PC-3 (cell line): ENCODE data around the gene RNF130. TPM values are rescaled to one million over a fixed set of nuclear protein-coding genes. Genes with fewer than 3 reads are reported as not detected.

Experiments used
- ATAC-seq: fragments of 200-7000 bp; cut with Tn5 transposase; 2 replicates; pipeline ENCODE4 v1.9.1; 2020; ENCODE audit warnings: mild to moderate bottlenecking, moderate library complexity
- BruUV-seq: library from RNA; stranded (reverse); fragments of 400-500 nt; replicated peaks from 2 replicates; lab custom pipeline; 2021; lab: Mats Ljungman, UMichigan
- CTCF ChIA-PET: fragments of 300-600 bp; sonication (Branson Sonifier 250); formaldehyde crosslinking; loops from one replicate; lab custom pipeline; 2022; ENCODE audit warnings: antibody characterized with exemption; lab: Charles Lee
- POLR2A ChIA-PET: fragments of 300-600 bp; sonication (Branson Sonifier 250); formaldehyde crosslinking; loops from one replicate; lab custom pipeline; 2022; ENCODE audit warnings: antibody characterized with exemption; ENCODE audit not compliant: unreplicated experiment; lab: Charles Lee
- DNase-seq: peaks from one replicate; pipeline ENCODE4 v3.0.0-alpha.2; 2015
- H2AFZ ChIP-seq: fragments of 300-600 bp; sonication (generic); 2 replicates; pipeline ENCODE4 v1.6.0; 2016; ENCODE audit warnings: antibody characterized with exemption, low read length
- H3F3A ChIP-seq: fragments of 300-600 bp; sonication (generic); one replicate; pipeline ENCODE4 v1.6.0; 2017; ENCODE audit warnings: antibody characterized with exemption, low read length, control low read depth, mild to moderate bottlenecking; ENCODE audit not compliant: unreplicated experiment
- H3K27ac ChIP-seq: fragments of 300-600 bp; sonication (generic); 2 replicates; pipeline ENCODE4 v1.5.1; 2016; ENCODE audit warnings: mild to moderate bottlenecking, low read length
- H3K27me3 ChIP-seq: fragments of 300-600 bp; sonication (generic); 2 replicates; pipeline ENCODE4 v1.6.1; 2016; ENCODE audit warnings: low read length, mixed read lengths
- H3K36me3 ChIP-seq: fragments of 300-600 bp; sonication (generic); 2 replicates; pipeline ENCODE4 v1.6.1; 2016; ENCODE audit warnings: low read depth, mixed run types, low read length, mixed read lengths
- H3K4me1 ChIP-seq: fragments of 300-600 bp; sonication (generic); 2 replicates; pipeline ENCODE4 v1.5.1; 2016; ENCODE audit warnings: low read length; ENCODE audit not compliant: insufficient read depth
- H3K4me2 ChIP-seq: fragments of 300-600 bp; sonication (generic); 2 replicates; pipeline ENCODE4 v1.6.0; 2016; ENCODE audit warnings: low read length
- H3K4me3 ChIP-seq: fragments of 300-600 bp; sonication (generic); 2 replicates; pipeline ENCODE4 v1.5.1; 2016; ENCODE audit warnings: mild to moderate bottlenecking, low read length, mixed read lengths
- H3K79me2 ChIP-seq: fragments of 300-600 bp; sonication (generic); 2 replicates; pipeline ENCODE4 v1.6.1; 2017; ENCODE audit warnings: low read length, mixed read lengths
- H3K9ac ChIP-seq: fragments of 300-600 bp; sonication (generic); 2 replicates; pipeline ENCODE4 v1.6.0; 2016; ENCODE audit warnings: mild to moderate bottlenecking, low read length
- H3K9me2 ChIP-seq: fragments of 300-600 bp; sonication (generic); replicated peaks from 2 replicates; pipeline ENCODE4 v1.6.1; 2016; ENCODE audit warnings: mixed run types, low read length, mixed read lengths
- H3K9me3 ChIP-seq: fragments of 300-600 bp; sonication (generic); 2 replicates; pipeline ENCODE4 v1.6.1; 2016; ENCODE audit warnings: low read length, mixed read lengths
- H4K20me1 ChIP-seq: fragments of 300-600 bp; sonication (generic); 2 replicates; pipeline ENCODE4 v1.6.1; 2016; ENCODE audit warnings: low read length, mixed read lengths
- EZH2 ChIP-seq: fragments of 300-600 bp; sonication (generic); IDR thresholded peaks from one replicate; pipeline ENCODE4 v1.6.1; 2017; ENCODE audit warnings: antibody characterized with exemption, mild to moderate bottlenecking, low read length; ENCODE audit not compliant: unreplicated experiment
- EZH2phosphoT487 ChIP-seq: fragments of 300-600 bp; sonication (generic); IDR thresholded peaks from 2 replicates; pipeline ENCODE4 v1.6.1; 2018; ENCODE audit warnings: mild to moderate bottlenecking, antibody characterized with exemption, low read length, borderline replicate concordance
- intact Hi-C: fragments of 100-400 bp; cut with micrococcal nuclease; formaldehyde crosslinking; loops from 2 replicates; pipeline ENCODE4 v1.9.0; 2023
- total RNA-seq: library from RNA; depleted of rRNA; stranded (reverse); fragments of >200 nt; gene quantifications from 2 replicates; pipeline ENCODE4 v1.2.3, GENCODE V29; 2014
- TF ChIP-seq, protein P1 (sequence below): fragments of 300-600 bp; sonication (generic); conservative IDR thresholded peaks from 2 replicates; pipeline ENCODE4 v1.5.1; 2017; ENCODE audit warnings: antibody characterized with exemption, low read depth, mild to moderate bottlenecking, low read length

Gene RNF130
- total RNA-seq, 1 experiment from 2014 or later: 31.2 TPM

DNA sequence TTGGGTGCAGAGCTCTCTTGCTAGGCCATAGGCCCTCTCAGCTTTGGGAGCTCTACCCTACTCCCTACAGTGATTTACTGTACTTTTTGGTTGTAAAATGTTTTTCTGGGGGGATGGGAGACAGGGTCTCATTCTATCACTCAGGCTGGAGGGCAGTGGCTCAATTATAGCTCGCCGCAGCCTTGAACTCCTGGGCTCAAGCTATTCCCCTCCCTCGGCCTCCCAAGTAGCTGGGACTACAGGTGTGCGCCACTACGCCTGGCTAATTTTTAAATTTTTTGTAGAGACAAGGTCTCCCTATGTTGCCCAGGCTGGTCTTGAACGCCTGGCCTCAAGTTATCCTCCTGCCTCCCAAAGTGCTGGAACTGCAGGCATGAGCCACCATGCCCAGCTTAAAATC is 21.7 kb upstream of the RNF130 start:
- no peaks in the 10 kb centered on the region for H3K36me3 ChIP-seq
- ChIA-PET CTCF (no interaction called here), POLR2A (interaction anchor here (0.7 kb wide), 1 partner anchor 33 kb away, joined by 4 read pairs; no protein-coding TSS in a partner anchor)
- H3K79me2 ChIP-seq: no peaks in the 10 kb centered on the region
- no peak overlapping the region for H3K4me3 ChIP-seq
- H3K27ac ChIP-seq: no peak overlapping the region
- H3K9me3 ChIP-seq: no peaks in the 10 kb centered on the region
- H4K20me1 ChIP-seq: no peaks in the 10 kb centered on the region
- H3F3A ChIP-seq: no peaks in the 10 kb centered on the region
- no peaks in the 10 kb centered on the region for H3K4me1 ChIP-seq
- no peak overlapping the region for H3K9ac ChIP-seq
- H3K4me2 ChIP-seq: no peak overlapping the region
- ATAC-seq: no peak
- DNase-seq: no peak
- intact Hi-C loops: loop anchor here (5.0 kb wide), 1 partner anchor 186 kb away; the partner anchor contains the start of gene TBC1D9B
- no peaks in the 10 kb centered on the region for H3K27me3 ChIP-seq
- H2AFZ ChIP-seq: no peak overlapping the region
- H3K9me2 ChIP-seq: no peaks in the 10 kb centered on the region
- BruUV-seq: no TSS peak
- TF ChIP-seq EZH2phosphoT487 (no peak), EZH2 (no peak)
- TF ChIP-seq, protein P1, sequence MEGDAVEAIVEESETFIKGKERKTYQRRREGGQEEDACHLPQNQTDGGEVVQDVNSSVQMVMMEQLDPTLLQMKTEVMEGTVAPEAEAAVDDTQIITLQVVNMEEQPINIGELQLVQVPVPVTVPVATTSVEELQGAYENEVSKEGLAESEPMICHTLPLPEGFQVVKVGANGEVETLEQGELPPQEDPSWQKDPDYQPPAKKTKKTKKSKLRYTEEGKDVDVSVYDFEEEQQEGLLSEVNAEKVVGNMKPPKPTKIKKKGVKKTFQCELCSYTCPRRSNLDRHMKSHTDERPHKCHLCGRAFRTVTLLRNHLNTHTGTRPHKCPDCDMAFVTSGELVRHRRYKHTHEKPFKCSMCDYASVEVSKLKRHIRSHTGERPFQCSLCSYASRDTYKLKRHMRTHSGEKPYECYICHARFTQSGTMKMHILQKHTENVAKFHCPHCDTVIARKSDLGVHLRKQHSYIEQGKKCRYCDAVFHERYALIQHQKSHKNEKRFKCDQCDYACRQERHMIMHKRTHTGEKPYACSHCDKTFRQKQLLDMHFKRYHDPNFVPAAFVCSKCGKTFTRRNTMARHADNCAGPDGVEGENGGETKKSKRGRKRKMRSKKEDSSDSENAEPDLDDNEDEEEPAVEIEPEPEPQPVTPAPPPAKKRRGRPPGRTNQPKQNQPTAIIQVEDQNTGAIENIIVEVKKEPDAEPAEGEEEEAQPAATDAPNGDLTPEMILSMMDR: no peak

DNA sequence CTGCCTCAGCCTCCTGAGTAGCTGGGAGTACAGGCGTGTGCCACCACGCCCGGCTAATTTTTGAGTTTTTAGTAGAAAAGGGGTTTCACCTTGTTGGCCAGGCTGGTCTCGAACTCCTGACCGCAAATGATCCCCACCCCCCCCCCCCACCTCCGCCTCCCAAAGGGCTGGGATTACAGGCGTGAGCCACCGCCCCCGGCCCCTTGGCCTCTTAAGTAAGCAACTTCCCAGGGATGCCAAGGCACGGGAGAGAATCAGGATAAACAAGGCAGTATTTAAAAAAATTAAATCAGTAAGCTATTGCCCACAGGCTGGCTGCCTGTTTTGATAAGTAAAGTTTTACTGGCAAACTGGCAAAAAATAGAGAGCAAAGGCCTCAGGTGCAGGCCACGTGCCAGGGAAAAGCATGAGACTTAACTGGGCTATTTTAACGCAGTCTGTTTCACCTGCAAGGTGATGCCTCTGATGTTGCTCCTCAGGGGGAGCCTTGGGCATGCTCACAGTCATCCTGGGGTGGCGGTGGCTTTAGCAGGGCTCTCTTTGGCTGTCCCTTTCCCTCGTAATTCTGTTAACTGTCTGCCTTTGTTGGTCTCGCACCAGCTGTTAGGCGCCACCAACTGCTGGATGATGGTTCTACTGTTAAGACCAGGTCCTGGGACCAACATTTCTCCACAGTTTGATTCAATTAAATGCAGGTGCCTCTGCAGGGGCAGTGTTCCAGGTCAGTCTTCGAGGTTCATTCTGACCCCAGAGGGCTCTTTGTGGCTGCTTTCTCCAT is 19.4 kb upstream of the RNF130 start:
- Histone ChIP-seq H3K79me2 (no peaks in the 10 kb centered on the region), H3K9me2 (no peaks in the 10 kb centered on the region), H3K4me3 (peak overlapping the region; percentile 38; the same call in 1 of the 2 replicates), H3K36me3 (no peaks in the 10 kb centered on the region), H3K4me1 (no peaks in the 10 kb centered on the region), H3K27me3 (no peaks in the 10 kb centered on the region), H3F3A (no peaks in the 10 kb centered on the region), H3K9ac (no peak overlapping the region), H2AFZ (peak overlapping the region; percentile 80; the same call in 1 of the 2 replicates), H3K27ac (no peak overlapping the region), H4K20me1 (no peaks in the 10 kb centered on the region), H3K4me2 (peak overlapping the region; percentile 64), H3K9me3 (no peaks in the 10 kb centered on the region)
- TF ChIP-seq EZH2: no peak
- TF ChIP-seq, protein P1: peak; percentile 52
- ATAC-seq (peak; percentile 92), DNase-seq (peak; percentile 54)
- intact Hi-C loops: loop anchor here (1.0 to 5.0 kb wide), 2 partner anchors 105 to 184 kb away; partner anchors contain the start of gene TBC1D9B
- no TSS peak for BruUV-seq
- ChIA-PET POLR2A (no interaction called here), CTCF (no interaction called here)
